Inflammatory macrophage treated with lipopolysaccharide for 4 hours (primary cell): Measurements from ENCODE around the gene TTLL10.
"Not testable (repeated sequence)": the region's sequence is repeated elsewhere in the genome, so short reads cannot be mapped to it uniquely, and the experiment has no call there.

Experiments
- DNase-seq: peaks from one replicate; pipeline ENCODE4 v3.0.0-alpha.2; 2020

The TTLL10 gene

DNA sequence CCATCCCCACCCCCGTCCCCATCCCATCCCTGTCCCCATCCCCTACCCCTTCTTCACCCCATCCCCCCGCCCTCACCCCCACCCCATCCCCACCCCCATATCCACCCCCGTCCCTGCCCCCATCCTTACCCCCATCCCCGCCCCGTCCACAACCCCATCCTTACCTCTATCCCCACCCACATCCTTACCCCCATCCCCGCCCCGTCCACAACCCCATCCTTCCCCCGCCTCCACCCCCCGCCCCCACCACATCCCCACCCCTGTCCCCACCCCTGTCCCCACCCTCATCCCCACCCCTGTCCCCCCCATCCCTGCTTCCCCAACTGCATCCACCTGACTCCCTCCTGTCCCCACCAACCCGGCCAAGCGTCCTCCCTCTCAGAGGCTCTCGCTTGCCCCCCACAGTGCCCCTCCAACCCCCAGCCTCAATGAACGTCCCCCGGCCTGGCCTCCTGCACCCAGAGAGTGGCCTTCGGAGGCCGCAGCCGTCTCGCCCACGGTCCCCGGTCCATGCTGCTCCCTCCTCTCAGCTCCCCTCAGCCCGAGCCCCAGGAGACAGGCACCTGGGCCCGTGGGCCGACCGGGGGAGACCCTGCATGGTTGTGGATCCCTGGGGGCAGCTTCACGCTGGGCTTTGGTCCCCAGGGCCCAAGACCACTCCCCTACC is 32.3 kb upstream of the TTLL10 start:
- no peak for DNase-seq

DNA sequence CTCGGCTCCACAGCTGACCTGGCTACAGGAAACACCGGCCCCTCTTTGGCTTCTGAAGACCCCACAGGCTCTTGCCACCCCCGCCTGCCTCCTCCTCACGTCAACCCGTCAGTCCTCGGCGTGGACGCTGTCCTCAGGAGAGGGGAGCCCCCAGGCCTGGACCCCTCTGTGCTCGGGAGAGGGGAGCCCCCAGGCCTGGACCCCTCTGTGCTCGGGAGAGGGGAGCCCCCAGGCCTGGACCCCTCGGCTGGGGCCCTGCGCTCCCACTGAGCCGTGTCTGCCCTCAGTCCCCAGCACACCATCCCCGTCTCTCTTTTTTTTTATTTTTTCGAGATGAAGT is 31.8 kb upstream of the TTLL10 start:
- DNase-seq, result no peak

DNA sequence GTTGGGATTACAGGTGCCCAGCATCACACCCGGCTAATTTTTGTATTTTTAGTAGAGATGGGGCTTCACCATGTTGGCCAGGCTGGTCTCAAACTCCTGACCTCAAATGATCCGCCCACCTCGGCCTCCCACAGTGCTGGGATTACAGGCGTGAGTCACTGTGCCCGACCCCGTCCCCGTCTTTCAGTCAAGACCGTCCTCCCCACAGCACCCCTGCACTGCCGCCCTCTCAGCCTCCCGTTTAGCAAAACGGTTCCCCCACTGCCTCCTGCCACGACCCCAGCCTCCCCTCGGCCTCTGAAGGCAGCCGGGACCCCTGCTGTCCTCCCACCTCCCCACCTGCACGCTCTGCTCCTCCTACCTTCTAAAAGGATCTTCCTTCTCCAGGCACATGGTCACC is 31.3 kb upstream of the TTLL10 start:
- DNase-seq, result not testable (repeated sequence)

DNA sequence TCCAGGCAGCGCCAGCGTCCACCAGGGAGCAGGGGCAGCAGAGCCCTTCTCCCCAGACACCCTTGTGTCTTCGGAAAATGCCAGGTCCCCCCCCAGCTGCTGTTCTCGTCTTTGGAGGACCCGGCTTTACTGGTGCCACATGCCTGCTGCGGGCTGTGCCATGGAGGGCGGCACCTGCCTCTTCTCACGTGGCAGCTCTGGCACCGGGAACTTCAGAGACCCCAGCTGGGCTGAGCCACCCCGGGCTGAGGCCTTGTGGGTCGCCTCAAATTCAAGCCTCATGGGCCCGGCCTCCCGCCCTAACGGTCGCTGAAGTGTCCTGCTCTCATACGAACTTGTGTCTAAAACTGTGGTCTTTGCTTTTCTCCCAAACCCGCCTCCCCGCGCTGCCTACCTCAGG is 30.8 kb upstream of the TTLL10 start:
- DNase-seq, result no peak

DNA sequence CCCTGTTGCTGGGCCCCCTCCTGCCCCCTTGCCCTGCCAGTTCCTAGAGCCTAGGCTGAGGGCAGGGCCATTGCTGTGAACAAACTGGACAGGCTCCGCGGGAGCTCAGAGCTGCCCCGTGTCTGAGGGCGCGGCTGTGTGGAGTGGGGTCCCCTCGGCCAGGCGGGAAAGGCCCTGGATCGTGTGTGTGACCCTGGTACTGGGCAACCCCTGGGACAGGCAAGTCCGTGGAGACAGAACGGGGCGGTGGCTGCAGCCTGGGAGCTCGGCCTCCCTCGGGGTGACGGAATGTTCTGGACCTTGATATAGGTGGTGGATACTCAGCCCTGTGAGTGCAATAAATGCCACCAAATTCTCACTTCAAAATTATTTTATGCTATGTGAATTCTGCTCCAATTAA is 30.0 kb upstream of the TTLL10 start:
- no peak for DNase-seq

DNA sequence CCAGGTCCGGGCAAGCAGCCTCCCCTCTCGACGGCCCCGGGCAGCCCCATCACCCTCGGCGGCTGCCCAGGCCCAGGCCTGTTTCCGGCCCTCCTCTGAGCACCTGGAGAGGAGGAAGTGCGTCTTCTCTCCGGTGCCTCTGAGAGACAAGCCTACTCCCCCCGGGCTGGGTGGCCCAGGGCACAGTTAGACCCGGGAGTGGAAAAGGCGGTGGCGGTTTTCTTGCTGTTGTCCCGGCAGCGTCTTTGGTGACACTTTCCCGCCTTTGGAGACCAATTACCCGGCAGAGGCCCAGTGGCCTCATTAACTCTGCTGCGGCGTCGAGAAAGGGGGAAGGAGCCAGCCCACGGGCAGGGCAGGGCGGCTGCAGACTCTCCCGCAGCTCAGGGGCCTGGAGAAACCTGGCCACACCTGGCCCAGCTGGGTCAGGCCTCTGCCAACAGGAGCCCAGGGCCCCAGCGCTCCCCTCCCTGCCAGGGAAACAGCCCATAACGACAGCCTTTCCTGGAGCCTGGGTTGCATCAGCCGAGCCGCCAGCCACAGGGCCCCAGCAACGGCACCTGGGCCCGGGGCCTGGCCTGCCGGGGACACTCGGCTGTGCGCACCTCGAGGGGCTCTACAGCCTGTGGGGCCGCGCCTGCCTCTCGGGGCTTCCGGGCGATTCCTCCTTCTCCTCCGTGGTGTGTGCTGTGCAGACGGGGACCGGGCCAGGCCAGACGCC is 29.4 kb upstream of the TTLL10 start:
- DNase-seq, result no peak

DNA sequence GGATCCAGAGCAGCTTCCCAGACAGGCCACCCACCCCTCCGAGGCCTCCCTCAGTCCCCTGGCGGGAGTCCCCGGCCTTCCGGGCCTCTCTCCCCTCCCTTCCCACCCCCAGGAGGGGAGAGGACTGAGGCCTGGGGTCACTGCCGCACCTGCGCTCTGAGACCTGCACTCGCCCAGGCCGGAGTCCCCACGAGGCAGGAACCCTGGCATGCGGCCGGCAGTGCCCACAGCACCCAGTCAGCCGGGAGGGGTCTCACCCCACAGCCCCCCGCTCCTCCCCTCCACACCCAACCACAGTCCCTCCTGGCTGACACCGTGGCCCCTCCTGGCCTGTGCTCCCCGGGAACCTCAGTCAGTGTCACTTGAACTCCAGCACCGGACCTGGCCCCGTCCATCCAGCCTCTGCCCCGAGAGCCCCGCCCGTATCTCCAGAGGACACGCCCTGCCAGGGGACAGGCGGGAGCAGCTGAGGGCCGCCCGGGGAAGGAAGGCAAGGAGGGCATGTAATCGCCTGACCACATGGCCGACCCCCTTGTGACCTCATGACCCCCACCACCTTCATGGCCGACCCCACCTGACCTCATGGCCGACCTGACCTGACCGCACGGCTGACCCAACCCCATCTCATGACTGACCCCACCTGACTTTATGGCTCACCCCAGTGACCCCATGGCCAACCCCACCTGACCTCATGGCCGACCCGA is 28.7 kb upstream of the TTLL10 start:
- no peak for DNase-seq

DNA sequence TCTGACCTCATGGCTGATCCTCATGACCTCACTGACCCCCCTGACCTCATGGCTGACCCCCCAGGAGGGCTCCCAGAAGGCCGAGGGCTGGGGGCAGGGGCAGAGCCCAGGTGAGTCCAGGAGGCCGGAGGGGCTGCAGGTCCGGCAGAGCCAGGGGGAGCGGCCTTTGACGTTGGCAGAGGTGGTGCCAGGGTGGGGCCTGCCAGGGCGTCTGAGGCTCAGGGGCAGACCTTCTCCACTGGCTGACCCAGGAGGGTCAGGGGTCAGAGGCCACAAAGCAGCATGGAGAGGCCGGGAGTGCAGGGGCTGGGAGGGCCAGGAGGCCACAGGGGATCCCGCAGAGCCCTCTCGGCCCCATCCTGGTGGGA is 28.1 kb upstream of the TTLL10 start:
- DNase-seq, result no peak

DNA sequence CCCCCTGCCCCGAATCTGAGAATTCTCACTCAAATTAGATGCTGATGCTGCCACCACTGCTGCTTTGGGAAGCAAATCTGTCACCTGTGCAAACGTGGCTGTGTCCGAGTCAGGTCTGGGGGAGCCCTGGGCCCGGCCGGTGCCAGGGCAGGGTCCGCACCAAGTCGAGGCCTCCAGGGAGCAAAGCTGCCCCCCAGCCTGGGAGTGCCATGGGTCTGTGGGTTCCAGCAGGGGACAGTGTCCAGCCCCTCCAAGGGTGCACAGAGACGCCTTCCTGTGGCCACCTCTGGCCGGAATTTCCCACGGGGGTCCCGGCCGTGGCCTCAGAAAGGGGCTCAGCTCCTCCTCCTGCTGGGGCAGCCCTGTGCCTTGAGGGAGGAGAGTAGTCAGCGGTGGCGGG is 27.7 kb upstream of the TTLL10 start:
- no peak for DNase-seq

DNA sequence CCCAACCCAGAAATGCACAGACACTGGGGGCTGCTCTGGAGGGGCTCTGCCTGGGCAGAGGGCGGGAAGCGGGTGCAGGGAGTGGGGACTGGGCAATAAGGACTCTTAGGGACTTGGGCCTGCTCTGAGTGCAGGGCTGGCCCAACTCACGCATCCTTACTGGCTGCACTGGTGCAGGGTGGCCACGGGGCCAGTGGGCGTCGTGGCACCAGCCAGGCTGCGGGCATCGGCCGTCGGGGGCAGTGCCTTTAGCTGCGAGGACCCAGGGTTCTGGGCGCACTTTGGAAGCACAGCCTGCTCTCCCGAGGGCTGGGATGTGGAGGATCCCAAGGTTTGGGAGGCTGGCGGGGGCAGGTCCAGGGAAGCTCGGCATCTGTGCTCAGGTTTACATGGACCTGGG is 27.1 kb upstream of the TTLL10 start:
- DNase-seq, result no peak

DNA sequence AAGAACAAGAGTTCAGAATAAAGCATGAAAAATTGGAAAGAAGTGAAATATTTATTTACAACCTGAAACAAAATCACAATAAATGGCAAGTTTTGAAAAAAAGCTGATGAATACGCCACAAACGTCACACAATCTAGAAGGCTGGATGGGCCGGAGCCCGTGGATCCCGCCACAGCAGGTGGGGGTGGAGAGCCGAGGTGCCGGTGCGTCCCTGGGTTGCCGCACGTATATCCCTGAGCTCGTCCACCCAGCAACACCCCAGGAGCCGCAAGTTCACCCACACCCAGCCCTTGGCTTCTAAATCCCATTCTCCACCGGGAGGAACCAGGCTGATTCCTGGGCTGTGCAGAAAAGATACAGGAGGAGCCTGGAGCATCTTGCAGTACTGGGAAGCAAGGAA is 25.6 kb upstream of the TTLL10 start:
- DNase-seq, result no peak

DNA sequence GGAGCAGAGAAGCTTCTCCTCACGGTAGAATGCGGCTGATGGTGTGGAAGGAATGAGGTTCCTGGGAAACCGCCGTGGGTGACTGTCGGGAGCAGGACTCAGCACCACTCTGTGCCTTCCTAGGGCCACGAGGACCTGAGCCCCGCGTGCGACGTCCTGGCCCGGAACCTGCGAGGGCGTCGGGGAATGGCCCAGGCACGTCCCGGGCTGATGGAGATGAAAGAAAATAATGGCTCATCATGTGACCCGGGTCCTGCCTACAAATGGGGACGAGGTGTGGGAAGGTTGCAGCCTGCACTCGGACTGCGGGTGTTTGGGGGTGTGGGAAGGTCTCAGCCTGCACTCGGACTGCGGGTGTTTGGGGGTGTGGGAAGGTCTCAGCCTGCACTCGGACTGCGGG is 25.1 kb upstream of the TTLL10 start:
- no peak for DNase-seq

DNA sequence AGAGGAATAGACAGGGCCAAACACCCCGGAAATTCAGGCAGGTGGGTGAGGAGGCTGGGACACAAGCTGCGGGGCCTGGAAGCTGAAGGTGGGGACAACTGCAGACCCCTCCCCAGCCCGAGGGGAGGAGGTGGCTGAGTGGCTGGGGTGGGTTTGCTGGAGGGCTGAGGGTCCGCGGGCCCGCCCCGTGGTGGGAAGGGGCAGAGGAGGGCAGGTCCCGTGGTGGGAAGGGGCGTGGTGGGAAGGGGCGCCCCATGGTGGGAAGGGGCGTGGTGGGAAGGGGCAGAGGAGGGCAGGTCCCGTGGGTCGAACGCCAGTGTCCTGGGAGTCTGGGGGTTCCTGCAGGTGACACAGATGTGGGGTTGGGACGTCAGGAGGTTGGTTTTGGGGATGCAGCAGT is 24.3 kb upstream of the TTLL10 start:
- DNase-seq, result no peak

DNA sequence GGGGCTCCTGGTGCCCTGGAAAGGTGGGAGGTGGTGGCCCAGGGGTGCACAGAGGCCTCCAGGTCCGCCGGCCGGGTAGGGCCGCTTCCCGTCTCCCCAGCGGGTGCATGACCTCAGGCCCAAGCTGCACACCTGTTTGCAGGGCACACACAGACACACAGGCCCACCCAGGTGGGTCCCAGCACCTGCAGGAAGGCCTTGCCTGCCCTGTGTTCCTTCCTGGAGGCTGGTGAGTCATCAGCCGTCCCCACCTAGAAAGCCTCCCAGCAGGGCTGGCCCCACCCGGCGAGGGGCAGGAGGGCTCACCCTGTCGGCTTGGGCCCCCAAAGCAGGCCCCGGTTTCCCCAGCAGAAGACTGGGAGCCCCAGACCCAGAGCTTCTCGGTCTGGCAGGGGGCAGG is 23.6 kb upstream of the TTLL10 start:
- DNase-seq, result no peak

DNA sequence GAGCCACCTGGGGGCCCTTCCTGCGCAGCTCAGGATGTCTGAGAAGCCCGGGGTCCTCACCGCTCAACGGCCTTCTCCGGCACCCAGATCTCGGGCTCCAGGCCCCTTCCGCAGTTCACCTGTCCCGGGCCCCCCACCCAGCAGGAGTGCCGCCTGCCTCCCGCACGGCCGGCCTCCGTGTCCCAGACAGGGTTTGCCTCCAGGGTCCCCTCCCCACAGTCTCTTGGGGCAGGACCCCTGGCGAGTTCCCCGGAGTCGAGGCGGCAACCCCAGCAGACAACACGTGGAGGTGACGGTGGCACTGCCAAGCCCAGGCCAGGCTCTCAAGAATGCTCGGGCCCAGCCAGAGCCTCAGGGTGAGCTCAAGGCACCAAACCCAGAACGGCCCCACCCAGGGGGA is 22.4 kb upstream of the TTLL10 start:
- DNase-seq, result no peak

DNA sequence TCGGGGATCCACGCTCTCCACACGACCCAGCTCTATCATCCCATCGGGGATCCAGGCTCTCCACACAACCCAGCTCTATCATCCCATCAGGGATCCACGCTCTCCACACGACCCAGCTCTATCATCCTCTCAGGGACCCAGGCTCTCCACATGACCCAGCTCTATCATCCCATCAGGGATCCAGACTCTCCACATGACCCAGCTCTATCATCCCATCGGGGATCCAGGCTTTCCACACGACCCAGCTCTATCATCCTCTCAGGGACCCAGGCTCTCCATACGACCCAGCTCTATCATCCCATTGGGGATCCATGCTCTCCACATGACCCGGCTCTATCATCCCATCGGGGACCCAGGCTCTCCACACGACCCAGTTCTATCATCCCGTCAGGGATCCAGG is 21.2 kb upstream of the TTLL10 start:
- DNase-seq, result not testable (repeated sequence)

DNA sequence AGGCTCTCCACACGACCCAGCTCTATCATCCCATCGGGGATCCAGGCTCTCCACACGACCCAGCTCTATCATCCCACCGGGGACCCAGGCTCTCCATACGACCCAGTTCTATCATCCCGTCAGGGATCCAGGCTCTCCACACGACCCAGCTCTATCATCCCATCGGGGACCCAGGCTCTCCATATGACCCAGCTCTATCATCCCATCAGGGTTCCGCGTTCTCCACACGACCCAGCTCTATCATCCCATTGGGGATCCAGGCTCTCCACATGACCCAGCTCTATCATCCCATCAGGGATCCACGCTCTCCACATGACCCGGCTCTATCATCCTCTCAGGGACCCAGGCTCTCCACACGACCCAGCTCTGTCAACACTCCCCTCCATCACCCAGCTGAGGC is 20.5 kb upstream of the TTLL10 start:
- DNase-seq, result not testable (repeated sequence)

DNA sequence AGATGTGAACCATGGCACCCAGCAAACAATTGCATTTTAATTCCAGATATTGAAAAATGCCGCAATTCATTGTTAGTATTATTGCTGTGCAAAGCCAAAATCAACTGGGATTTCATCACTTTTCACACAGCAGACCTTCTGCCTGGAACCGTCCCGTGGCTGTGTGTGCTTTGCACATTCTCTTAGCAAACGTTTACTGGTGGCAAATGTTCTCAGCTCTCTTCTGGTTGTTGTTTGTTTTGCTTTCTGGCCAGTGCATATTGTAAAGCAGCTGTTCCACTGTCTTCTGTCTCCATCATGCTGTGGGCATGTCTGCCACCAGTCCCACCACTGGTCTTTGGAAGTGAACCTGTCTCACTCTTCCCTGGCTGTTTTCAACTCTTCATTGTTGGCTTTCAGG is 19.8 kb upstream of the TTLL10 start:
- DNase-seq, result no peak

DNA sequence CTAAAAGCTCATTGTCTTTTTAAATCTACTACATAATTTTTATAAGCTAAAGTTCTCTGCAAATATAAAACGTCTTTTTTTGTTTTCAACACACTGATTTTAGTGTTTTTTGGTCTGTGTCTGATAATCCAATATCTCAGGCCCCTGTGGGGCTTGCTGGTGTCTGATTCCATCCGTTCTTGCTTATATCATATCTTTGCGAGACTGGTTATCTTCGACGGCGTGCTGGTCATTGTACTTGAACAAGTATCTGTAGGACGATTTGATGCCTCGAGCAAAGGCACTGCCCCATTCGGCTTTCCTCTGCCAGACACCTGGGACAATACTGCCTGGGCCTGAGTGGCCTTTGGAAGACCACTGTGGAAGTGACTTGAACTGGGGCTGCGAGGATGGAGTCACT is 18.4 kb upstream of the TTLL10 start:
- no peak for DNase-seq

DNA sequence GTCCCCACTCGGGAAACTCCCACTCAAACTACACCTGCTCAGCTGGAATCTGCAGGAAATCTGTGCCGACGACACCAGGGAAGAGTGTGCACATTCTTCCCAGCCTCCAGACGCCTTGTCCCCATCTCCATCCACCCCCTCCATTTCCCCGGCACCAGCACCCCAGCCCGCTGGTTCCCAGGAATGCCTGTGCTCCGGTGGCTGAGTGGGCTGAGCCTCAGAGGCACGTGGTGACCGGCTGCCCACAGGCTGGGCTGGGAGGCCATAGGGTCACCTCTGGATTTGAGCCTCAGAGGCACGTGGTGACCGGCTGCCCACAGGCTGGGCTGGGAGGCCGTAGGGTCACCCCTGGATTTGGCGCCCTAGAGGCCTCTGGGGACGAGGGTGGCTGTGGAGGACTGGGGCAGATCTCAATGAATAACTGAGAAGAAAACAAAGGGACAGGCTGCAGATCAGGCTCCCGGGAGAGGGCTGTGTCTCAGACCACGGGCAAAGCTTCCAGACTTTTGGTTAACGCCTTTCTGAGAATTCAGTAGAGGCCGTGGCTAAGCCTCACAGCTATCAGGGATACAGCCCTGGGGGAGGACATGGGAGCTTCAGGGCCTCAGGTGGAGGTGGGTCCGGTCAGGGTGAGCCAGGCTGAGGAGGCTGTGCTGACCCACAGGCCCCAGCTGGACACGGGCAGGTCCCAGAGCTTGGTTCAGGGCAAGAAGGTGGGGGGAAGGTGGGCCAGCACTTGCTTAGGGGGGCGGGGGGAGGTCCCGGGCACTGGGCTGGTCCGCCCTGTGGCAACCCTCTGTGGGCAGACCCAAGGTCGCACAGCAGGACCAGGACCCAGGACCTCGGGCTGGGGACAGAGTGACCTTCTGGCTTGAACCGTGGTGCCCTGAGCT is 17.3 kb upstream of the TTLL10 start:
- DNase-seq, result no peak

DNA sequence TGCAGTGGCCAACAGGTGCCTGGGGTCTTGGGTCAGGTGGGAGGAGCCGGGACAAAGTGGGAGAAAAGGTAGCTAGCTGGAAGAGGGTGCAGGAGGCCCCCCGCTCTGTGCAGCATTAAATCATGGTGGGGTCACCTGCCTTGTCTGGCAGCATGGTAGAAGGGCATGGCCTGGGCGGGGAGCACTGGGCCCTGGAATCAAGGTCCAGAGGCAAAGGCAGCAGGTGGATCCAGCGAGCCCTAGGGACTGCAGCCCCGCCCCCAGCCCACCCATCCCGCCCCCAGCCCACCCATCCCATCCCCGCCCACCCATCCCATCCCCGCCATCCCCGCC is 16.7 kb upstream of the TTLL10 start:
- no peak for DNase-seq

DNA sequence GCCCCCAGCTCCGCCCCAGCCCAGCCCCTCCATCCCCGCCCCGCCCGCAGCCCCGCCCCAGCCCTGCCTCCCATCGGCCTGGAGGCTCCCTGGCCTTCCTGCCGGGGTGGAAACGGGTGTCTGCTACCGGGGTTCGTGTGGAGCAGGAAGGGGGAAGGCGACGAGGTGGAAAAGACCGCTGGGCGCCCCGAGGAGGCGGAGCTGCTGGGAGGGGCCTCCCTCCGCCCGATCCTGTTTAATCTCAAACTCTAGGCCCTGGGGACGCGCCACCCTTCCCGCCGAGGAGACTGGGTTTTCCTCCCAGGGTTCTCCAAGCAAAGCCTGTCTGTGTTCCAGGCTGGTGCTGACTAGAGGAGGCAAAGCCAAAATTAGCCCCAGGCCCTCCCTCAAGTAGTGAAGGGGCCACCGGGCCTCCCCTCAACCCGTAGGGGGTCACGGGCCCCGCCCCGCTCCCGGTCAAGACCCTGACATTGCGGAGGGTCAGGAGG is 16.2 kb upstream of the TTLL10 start:
- DNase-seq, result peak; percentile 90

DNA sequence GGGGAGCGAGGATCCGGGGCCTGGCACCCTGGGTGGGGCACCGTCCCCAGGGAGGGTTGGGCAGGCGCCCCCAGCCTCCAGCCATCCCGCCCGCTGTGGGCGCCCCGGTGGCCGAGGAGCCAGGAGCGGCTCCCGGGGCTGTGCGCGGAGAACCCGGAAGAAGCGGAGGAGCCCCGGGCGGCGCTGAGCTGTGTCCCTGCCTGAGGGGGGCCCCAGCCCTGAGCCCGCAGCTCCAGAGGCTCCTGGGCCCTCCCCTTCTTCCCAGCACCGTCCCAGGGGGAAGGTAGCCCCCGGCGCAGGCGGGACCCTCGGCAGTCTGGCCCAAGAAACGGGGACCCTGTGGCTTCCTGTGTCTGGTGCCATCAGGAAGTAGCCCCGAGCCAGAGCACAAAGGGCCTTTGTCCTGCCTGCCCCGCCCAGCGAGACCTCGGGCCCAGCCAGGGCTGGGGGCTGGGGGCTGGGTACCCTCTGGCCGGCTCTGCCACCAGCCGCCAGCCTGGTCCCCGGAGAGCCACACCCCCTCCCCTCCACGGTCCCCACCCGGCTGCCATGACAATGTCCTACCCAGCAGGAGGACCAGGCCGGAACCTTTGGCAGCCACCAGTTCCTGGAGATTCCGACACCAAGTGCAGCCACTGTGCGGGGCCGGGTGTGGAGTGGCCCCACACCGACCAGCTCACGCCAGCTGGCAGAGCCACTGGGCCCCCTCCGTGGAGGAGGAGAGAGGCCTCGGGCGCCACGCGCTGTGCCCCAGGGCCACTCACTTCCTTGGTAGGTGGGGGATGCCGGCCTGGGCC is 15.6 kb upstream of the TTLL10 start:
- DNase-seq, result peak; percentile 38
